Neural progenitor cell (in vitro differentiated cells): ENCODE data around the gene ZFP69B. TPM values are rescaled to one million over a fixed set of nuclear protein-coding genes. Genes with fewer than 3 reads are reported as not detected.

Source experiments
- DNase-seq: peaks from one replicate; pipeline ENCODE4 v3.0.0-alpha.2; 2016; ENCODE audit warnings: low spot score
- H2AFZ ChIP-seq: fragments of 200-600 bp; sonication (generic); replicated peaks from 2 replicates; pipeline ENCODE4 v1.6.1; 2016; ENCODE audit warnings: antibody characterized with exemption
- H3F3A ChIP-seq: fragments of 200-600 bp; sonication (generic); 2 replicates; pipeline ENCODE4 v1.6.1; 2016; ENCODE audit warnings: antibody characterized with exemption, low read depth
- H3K27ac ChIP-seq: fragments of 200-600 bp; sonication (generic); 2 replicates; pipeline ENCODE4 v1.5.1; 2016; ENCODE audit warnings: mild to moderate bottlenecking
- H3K27me3 ChIP-seq: fragments of 200-600 bp; sonication (generic); 2 replicates; pipeline ENCODE4 v1.6.1; 2016; ENCODE audit warnings: mild to moderate bottlenecking, moderate library complexity
- H3K36me3 ChIP-seq: fragments of 200-600 bp; sonication (generic); 2 replicates; pipeline ENCODE4 v1.5.1; 2016
- H3K4me1 ChIP-seq: fragments of 200-600 bp; sonication (generic); 2 replicates; pipeline ENCODE4 v1.6.1; 2016; ENCODE audit warnings: mixed run types
- H3K4me2 ChIP-seq: fragments of 200-600 bp; sonication (generic); 2 replicates; pipeline ENCODE4 v1.6.1; 2016
- H3K4me3 ChIP-seq: fragments of 200-600 bp; sonication (generic); 2 replicates; pipeline ENCODE4 v1.5.1; 2016
- H3K79me2 ChIP-seq: fragments of 200-600 bp; sonication (generic); 2 replicates; pipeline ENCODE4 v1.6.1; 2016; ENCODE audit warnings: low read depth
- H3K9ac ChIP-seq: fragments of 200-600 bp; sonication (generic); 2 replicates; pipeline ENCODE4 v1.6.1; 2016
- H3K9me3 ChIP-seq: fragments of 200-600 bp; sonication (generic); 2 replicates; pipeline ENCODE4 v1.5.1; 2016; ENCODE audit warnings: low read depth
- H4K20me1 ChIP-seq: fragments of 200-600 bp; sonication (generic); 2 replicates; pipeline ENCODE4 v1.6.1; 2016; ENCODE audit warnings: low read depth
- H3K27ac Mint-ChIP-seq: 3 replicates; pipeline ENCODE4 v1.8.0; 2021; ENCODE audit warnings: mixed read lengths
- H3K27me3 Mint-ChIP-seq: 2 replicates; pipeline ENCODE4 v1.8.0; 2022; ENCODE audit warnings: low read depth, mild to moderate bottlenecking, inconsistent platforms, moderate library complexity, mixed read lengths; ENCODE audit not compliant: insufficient read depth
- H3K36me3 Mint-ChIP-seq: 3 replicates; pipeline ENCODE4 v1.8.0; 2021; ENCODE audit warnings: mixed read lengths
- H3K4me1 Mint-ChIP-seq: 3 replicates; pipeline ENCODE4 v1.8.0; 2021; ENCODE audit warnings: mixed read lengths
- H3K4me3 Mint-ChIP-seq: 3 replicates; pipeline ENCODE4 v1.8.0; 2021; ENCODE audit warnings: mild to moderate bottlenecking, moderate library complexity, mixed read lengths
- H3K9me3 Mint-ChIP-seq: 3 replicates; pipeline ENCODE4 v1.8.0; 2020; ENCODE audit warnings: mixed read lengths
- EZH2 ChIP-seq: fragments of 200-600 bp; sonication (generic); IDR thresholded peaks from 2 replicates; pipeline ENCODE4 v1.6.1; 2017; ENCODE audit warnings: antibody characterized with exemption, mild to moderate bottlenecking, moderate library complexity
- EZH2phosphoT487 ChIP-seq: fragments of 200-600 bp; sonication (generic); IDR thresholded peaks from 2 replicates; pipeline ENCODE4 v1.6.1; 2017; ENCODE audit warnings: antibody characterized with exemption
- total RNA-seq: library from RNA; depleted of rRNA; stranded (reverse); fragments of >200 nt; gene quantifications from 2 replicates; pipeline ENCODE4 v1.2.3, GENCODE V29; 2015; ENCODE audit warnings: low replicate concordance
- TF ChIP-seq, protein P1 (sequence below): fragments of 200-600 bp; sonication (generic); IDR thresholded peaks from 2 replicates; pipeline ENCODE4 v1.5.1; 2017; ENCODE audit warnings: antibody characterized with exemption, mild to moderate bottlenecking

The ZFP69B gene
- total RNA-seq, 1 donor from 2014 or later = 17.1 TPM

- Histone ChIP-seq H3K27me3 (no peaks in the 10 kb centered on the region), H3K36me3 (no peaks in the 10 kb centered on the region), H3K79me2 (no peaks in the 10 kb centered on the region), H3K4me2 (peak within 1 kb of the TSS; percentile 90), H3K27ac (no peak within 1 kb of the TSS), H3F3A (peaks cover 10% of the 10 kb centered on the region), H2AFZ (peak within 1 kb of the TSS; percentile 91), H4K20me1 (no peaks in the 10 kb centered on the region), H3K9ac (peak within 1 kb of the TSS; percentile 44), H3K4me1 (peaks cover 9% of the 10 kb centered on the region), H3K4me3 (peak within 1 kb of the TSS; percentile 80), H3K9me3 (peaks cover 16% of the 10 kb centered on the region)
- TF ChIP-seq EZH2phosphoT487 (no peak), EZH2 (no peak)
- TF ChIP-seq, protein P1, sequence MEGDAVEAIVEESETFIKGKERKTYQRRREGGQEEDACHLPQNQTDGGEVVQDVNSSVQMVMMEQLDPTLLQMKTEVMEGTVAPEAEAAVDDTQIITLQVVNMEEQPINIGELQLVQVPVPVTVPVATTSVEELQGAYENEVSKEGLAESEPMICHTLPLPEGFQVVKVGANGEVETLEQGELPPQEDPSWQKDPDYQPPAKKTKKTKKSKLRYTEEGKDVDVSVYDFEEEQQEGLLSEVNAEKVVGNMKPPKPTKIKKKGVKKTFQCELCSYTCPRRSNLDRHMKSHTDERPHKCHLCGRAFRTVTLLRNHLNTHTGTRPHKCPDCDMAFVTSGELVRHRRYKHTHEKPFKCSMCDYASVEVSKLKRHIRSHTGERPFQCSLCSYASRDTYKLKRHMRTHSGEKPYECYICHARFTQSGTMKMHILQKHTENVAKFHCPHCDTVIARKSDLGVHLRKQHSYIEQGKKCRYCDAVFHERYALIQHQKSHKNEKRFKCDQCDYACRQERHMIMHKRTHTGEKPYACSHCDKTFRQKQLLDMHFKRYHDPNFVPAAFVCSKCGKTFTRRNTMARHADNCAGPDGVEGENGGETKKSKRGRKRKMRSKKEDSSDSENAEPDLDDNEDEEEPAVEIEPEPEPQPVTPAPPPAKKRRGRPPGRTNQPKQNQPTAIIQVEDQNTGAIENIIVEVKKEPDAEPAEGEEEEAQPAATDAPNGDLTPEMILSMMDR = no peak
- H3K4me3 Mint-ChIP-seq = peak within 1 kb of the TSS; percentile 89
- H3K4me1 Mint-ChIP-seq = peaks cover 7% of the 10 kb centered on the region
- H3K27ac Mint-ChIP-seq = peak within 1 kb of the TSS; percentile 58
- DNase-seq = peak; percentile 83
- no peaks in the 10 kb centered on the region for H3K27me3 Mint-ChIP-seq
- peaks cover 33% of the 10 kb centered on the region for H3K36me3 Mint-ChIP-seq
- H3K9me3 Mint-ChIP-seq = peaks cover 57% of the 10 kb centered on the region
Measured at GRCh38 chr1:40476924-40477677, 26.8 kb downstream of the ZFP69B start, which contains the start of gene ZFP69. TSS of gene ZFP69 (plus strand) at chr1:40477290. CDS start at chr1:40479362, 2,072 bp downstream.

DNA sequence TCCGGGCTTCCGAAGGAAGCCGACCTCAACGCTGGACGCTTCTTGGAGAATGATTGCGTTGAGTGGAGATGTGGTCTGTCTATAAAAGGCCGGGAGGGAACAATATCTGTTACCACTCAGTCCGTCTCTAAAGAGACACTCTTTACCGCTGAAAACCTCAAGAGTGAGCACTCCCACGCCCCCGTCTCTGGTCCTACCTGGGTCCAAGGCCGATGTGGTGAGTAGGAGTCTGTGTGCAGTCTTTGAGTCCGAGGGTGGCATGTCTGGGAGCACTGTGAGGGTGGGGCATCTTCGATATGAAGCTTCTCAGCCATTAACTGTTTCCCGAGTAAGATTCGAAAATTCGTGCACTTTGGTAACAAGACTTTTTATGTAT is 27.4 kb downstream of the ZFP69B start:
- no peak overlapping the region for H3K27ac ChIP-seq
- DNase-seq = no peak
- no peaks in the 10 kb centered on the region for H3K79me2 ChIP-seq
- peak overlapping the region; percentile 91 for H2AFZ ChIP-seq
- peaks cover 58% of the 10 kb centered on the region for H3K9me3 Mint-ChIP-seq
- no peaks in the 10 kb centered on the region for H3K36me3 ChIP-seq
- H3K4me3 Mint-ChIP-seq = peak overlapping the region; percentile 89
- no peaks in the 10 kb centered on the region for H4K20me1 ChIP-seq
- peak overlapping the region; percentile 58 for H3K27ac Mint-ChIP-seq
- peaks cover 39% of the 10 kb centered on the region for H3K36me3 Mint-ChIP-seq
- H3K4me1 Mint-ChIP-seq = peaks cover 7% of the 10 kb centered on the region
- H3K4me3 ChIP-seq = peak overlapping the region; percentile 80
- peak overlapping the region; percentile 44 for H3K9ac ChIP-seq
- peaks cover 9% of the 10 kb centered on the region for H3K4me1 ChIP-seq
- peaks cover 16% of the 10 kb centered on the region for H3K9me3 ChIP-seq
- TF ChIP-seq EZH2 (no peak), EZH2phosphoT487 (no peak)
- TF ChIP-seq, protein P1 = no peak
- H3K27me3 Mint-ChIP-seq = no peaks in the 10 kb centered on the region
- peaks cover 10% of the 10 kb centered on the region for H3F3A ChIP-seq
- H3K27me3 ChIP-seq = no peaks in the 10 kb centered on the region
- H3K4me2 ChIP-seq = peak overlapping the region; percentile 90

- Mint-ChIP-seq H3K9me3 (peaks cover 58% of the 10 kb centered on the region), H3K27ac (peak overlapping the region; percentile 58), H3K27me3 (peaks cover under 1% of the 10 kb centered on the region), H3K4me1 (peaks cover 7% of the 10 kb centered on the region), H3K4me3 (peak overlapping the region; percentile 89), H3K36me3 (peaks cover 43% of the 10 kb centered on the region)
- TF ChIP-seq EZH2 (no peak), EZH2phosphoT487 (no peak)
- TF ChIP-seq, protein P1 = no peak
- Histone ChIP-seq H3K79me2 (no peaks in the 10 kb centered on the region), H3K4me2 (peak overlapping the region; percentile 90), H3F3A (peaks cover 10% of the 10 kb centered on the region), H3K9ac (no peak overlapping the region), H3K27me3 (no peaks in the 10 kb centered on the region), H3K9me3 (peaks cover 16% of the 10 kb centered on the region), H2AFZ (no peak overlapping the region), H3K27ac (no peak overlapping the region), H3K4me1 (peaks cover 9% of the 10 kb centered on the region), H3K4me3 (peak overlapping the region; percentile 80), H4K20me1 (no peaks in the 10 kb centered on the region), H3K36me3 (no peaks in the 10 kb centered on the region)
- no peak for DNase-seq
Measured at GRCh38 chr1:40478276-40478675, 28.0 kb downstream of the ZFP69B start.
